ENCODE data around the gene FBXO36.

- TF ChIP-seq CTCF (IDR thresholded peaks at IDR 0.05; ENCODE audit: insufficient read depth, low read depth, low read length) (no peak), EZH2 (IDR thresholded peaks at IDR 0.05; ENCODE audit: insufficient read depth, low read length) (no peak)
These were observed 8.4 kb downstream of the FBXO36 start for GRCh38 chr2:229930656-229931055.
